ENCODE data around the gene RPL7L1. TPM values are rescaled to one million over a fixed set of nuclear protein-coding genes. Genes with fewer than 3 reads are reported as not detected.
A peak's percentile ranks its signal among the peaks of the same experiment; 100 is the strongest.

RPL7L1 gene
- polyA plus RNA-seq, 4 donors: 23.7 to 90.6 (median 46.5) TPM

GRCh38 chr6:42929821-42930360 lies 50.5 kb downstream of the RPL7L1 start:
- Histone ChIP-seq H3K36me3 (ENCODE audit: control insufficient read depth in 3 of 3, insufficient read depth in 2 of 3, low read depth in 1 of 3, low read length in 3 of 3) (peaks cover 0 to 23% (median 0%) of the 10 kb centered on the region in 3 donors), H3K9me3 (ENCODE audit: control insufficient read depth in 2 of 2, insufficient read depth in 1 of 2, low read depth in 1 of 2, low read length in 1 of 2) (no peaks in the 10 kb centered on the region), H3K27me3 (ENCODE audit: control insufficient read depth in 3 of 3, insufficient read depth in 3 of 3, low read length in 3 of 3) (peaks cover 0 to 3% (median 0%) of the 10 kb centered on the region in 3 donors), H3K4me1 (ENCODE audit: control insufficient read depth in 3 of 3, insufficient read depth in 2 of 3, low read depth in 1 of 3, low read length in 2 of 3) (peaks cover 2 to 19% (median 4%) of the 10 kb centered on the region in 3 donors), H3K27ac (ENCODE audit: low read depth in 1 of 3, low read length in 2 of 3) (peak overlapping the region; percentile 79 to 99 (median 87)), H3K4me3 (ENCODE audit: low read depth in 1 of 3, low read length in 3 of 3) (peak overlapping the region; percentile 69 to 88 (median 77))
- DNase-seq (peak in 1 of 2 donors; percentile 58), FAIRE-seq (no peak)
- WGBS, 3 donors: 0% methylated on average over 16 of the region's 16 CpGs

GRCh38 chr6:42932412-42932811 lies 53.0 kb downstream of the RPL7L1 start:
- no peak for DNase-seq
- peaks cover 2 to 19% (median 4%) of the 10 kb centered on the region in 3 donors for H3K4me1 ChIP-seq (ENCODE audit: control insufficient read depth in 3 of 3, insufficient read depth in 2 of 3, low read depth in 1 of 3, low read length in 2 of 3)
- H3K4me3 ChIP-seq (ENCODE audit: low read depth in 1 of 3, low read length in 3 of 3): no peak overlapping the region
- H3K9me3 ChIP-seq (ENCODE audit: control insufficient read depth in 2 of 2, insufficient read depth in 1 of 2, low read depth in 1 of 2, low read length in 1 of 2): no peaks in the 10 kb centered on the region
- FAIRE-seq: no peak
- H3K27ac ChIP-seq (ENCODE audit: low read depth in 1 of 3, low read length in 2 of 3): no peak overlapping the region
- H3K36me3 ChIP-seq (ENCODE audit: control insufficient read depth in 3 of 3, insufficient read depth in 2 of 3, low read depth in 1 of 3, low read length in 3 of 3): peaks cover 0 to 44% (median 2%) of the 10 kb centered on the region in 3 donors
- 84 to 98% (median 89%) methylated on average over 3 of the region's 3 CpGs for WGBS, 3 donors
- H3K27me3 ChIP-seq (ENCODE audit: control insufficient read depth in 3 of 3, insufficient read depth in 3 of 3, low read length in 3 of 3): no peaks in the 10 kb centered on the region

GRCh38 chr6:42933205-42933604 lies 53.8 kb downstream of the RPL7L1 start:
- Histone ChIP-seq H3K9me3 (ENCODE audit: control insufficient read depth in 2 of 2, insufficient read depth in 1 of 2, low read depth in 1 of 2, low read length in 1 of 2) (no peaks in the 10 kb centered on the region), H3K36me3 (ENCODE audit: control insufficient read depth in 3 of 3, insufficient read depth in 2 of 3, low read depth in 1 of 3, low read length in 3 of 3) (peaks cover 2 to 50% (median 5%) of the 10 kb centered on the region in 3 donors), H3K27ac (ENCODE audit: low read depth in 1 of 3, low read length in 2 of 3) (no peak overlapping the region), H3K4me3 (ENCODE audit: low read depth in 1 of 3, low read length in 3 of 3) (no peak overlapping the region), H3K27me3 (ENCODE audit: control insufficient read depth in 3 of 3, insufficient read depth in 3 of 3, low read length in 3 of 3) (no peaks in the 10 kb centered on the region), H3K4me1 (ENCODE audit: control insufficient read depth in 3 of 3, insufficient read depth in 2 of 3, low read depth in 1 of 3, low read length in 2 of 3) (peaks cover 2 to 18% (median 4%) of the 10 kb centered on the region in 3 donors)
- FAIRE-seq (no peak), DNase-seq (no peak)
- 48 to 55% (median 50%) methylated on average over 3 of the region's 3 CpGs for WGBS, 3 donors

- no peaks in the 10 kb centered on the region for H3K27me3 ChIP-seq (ENCODE audit: control insufficient read depth in 3 of 3, insufficient read depth in 3 of 3, low read length in 3 of 3)
- H3K4me1 ChIP-seq (ENCODE audit: control insufficient read depth in 3 of 3, insufficient read depth in 2 of 3, low read depth in 1 of 3, low read length in 2 of 3): peaks cover 2 to 19% (median 4%) of the 10 kb centered on the region in 3 donors
- no peak for DNase-seq
- H3K27ac ChIP-seq (ENCODE audit: low read depth in 1 of 3, low read length in 2 of 3): no peak overlapping the region
- WGBS, 3 donors: 77 to 92% (median 89%) methylated on average over 7 of the region's 7 CpGs
- H3K4me3 ChIP-seq (ENCODE audit: low read depth in 1 of 3, low read length in 3 of 3): no peak overlapping the region
- FAIRE-seq: no peak
- H3K9me3 ChIP-seq (ENCODE audit: control insufficient read depth in 2 of 2, insufficient read depth in 1 of 2, low read depth in 1 of 2, low read length in 1 of 2): no peaks in the 10 kb centered on the region
- H3K36me3 ChIP-seq (ENCODE audit: control insufficient read depth in 3 of 3, insufficient read depth in 2 of 3, low read depth in 1 of 3, low read length in 3 of 3): peaks cover 2 to 68% (median 5%) of the 10 kb centered on the region in 3 donors
These were observed 55.9 kb downstream of the RPL7L1 start for GRCh38 chr6:42935322-42935721.

- Histone ChIP-seq H3K27ac (ENCODE audit: low read depth in 1 of 3, low read length in 2 of 3) (no peak overlapping the region), H3K4me3 (ENCODE audit: low read depth in 1 of 3, low read length in 3 of 3) (no peak overlapping the region), H3K4me1 (ENCODE audit: control insufficient read depth in 3 of 3, insufficient read depth in 2 of 3, low read depth in 1 of 3, low read length in 2 of 3) (peaks cover 0 to 10% (median 0%) of the 10 kb centered on the region in 3 donors), H3K36me3 (ENCODE audit: control insufficient read depth in 3 of 3, insufficient read depth in 2 of 3, low read depth in 1 of 3, low read length in 3 of 3) (peaks cover 2 to 75% (median 5%) of the 10 kb centered on the region in 3 donors), H3K9me3 (ENCODE audit: control insufficient read depth in 2 of 2, insufficient read depth in 1 of 2, low read depth in 1 of 2, low read length in 1 of 2) (no peaks in the 10 kb centered on the region), H3K27me3 (ENCODE audit: control insufficient read depth in 3 of 3, insufficient read depth in 3 of 3, low read length in 3 of 3) (no peaks in the 10 kb centered on the region)
- FAIRE-seq: no peak
- WGBS, 3 donors: 91 to 97% (median 93%) methylated on average over 11 of the region's 11 CpGs
- DNase-seq: no peak
These were observed 57.0 kb downstream of the RPL7L1 start for GRCh38 chr6:42936398-42936797.

GRCh38 chr6:42937548-42938427 lies 58.4 kb downstream of the RPL7L1 start:
- H3K4me1 ChIP-seq (ENCODE audit: control insufficient read depth in 3 of 3, insufficient read depth in 2 of 3, low read depth in 1 of 3, low read length in 2 of 3): peaks cover 0 to 10% (median 0%) of the 10 kb centered on the region in 3 donors
- 84 to 94% (median 91%) methylated on average over 13 of the region's 13 CpGs for WGBS, 3 donors
- no peak for FAIRE-seq
- H3K4me3 ChIP-seq (ENCODE audit: low read depth in 1 of 3, low read length in 3 of 3): no peak overlapping the region
- no peak for DNase-seq
- peaks cover 2 to 82% (median 5%) of the 10 kb centered on the region in 3 donors for H3K36me3 ChIP-seq (ENCODE audit: control insufficient read depth in 3 of 3, insufficient read depth in 2 of 3, low read depth in 1 of 3, low read length in 3 of 3)
- no peak overlapping the region for H3K27ac ChIP-seq (ENCODE audit: low read depth in 1 of 3, low read length in 2 of 3)
- no peaks in the 10 kb centered on the region for H3K9me3 ChIP-seq (ENCODE audit: control insufficient read depth in 2 of 2, insufficient read depth in 1 of 2, low read depth in 1 of 2, low read length in 1 of 2)
- H3K27me3 ChIP-seq (ENCODE audit: control insufficient read depth in 3 of 3, insufficient read depth in 3 of 3, low read length in 3 of 3): no peaks in the 10 kb centered on the region

- WGBS, 3 donors: 85 to 90% (median 87%) methylated on average over 5 of the region's 5 CpGs
- Histone ChIP-seq H3K9me3 (ENCODE audit: control insufficient read depth in 2 of 2, insufficient read depth in 1 of 2, low read depth in 1 of 2, low read length in 1 of 2) (no peaks in the 10 kb centered on the region), H3K27ac (ENCODE audit: low read depth in 1 of 3, low read length in 2 of 3) (no peak overlapping the region), H3K4me1 (ENCODE audit: control insufficient read depth in 3 of 3, insufficient read depth in 2 of 3, low read depth in 1 of 3, low read length in 2 of 3) (peaks cover 0 to 10% (median 0%) of the 10 kb centered on the region in 3 donors), H3K27me3 (ENCODE audit: control insufficient read depth in 3 of 3, insufficient read depth in 3 of 3, low read length in 3 of 3) (no peaks in the 10 kb centered on the region), H3K36me3 (ENCODE audit: control insufficient read depth in 3 of 3, insufficient read depth in 2 of 3, low read depth in 1 of 3, low read length in 3 of 3) (peaks cover 2 to 83% (median 5%) of the 10 kb centered on the region in 3 donors), H3K4me3 (ENCODE audit: low read depth in 1 of 3, low read length in 3 of 3) (no peak overlapping the region)
- DNase-seq (no peak), FAIRE-seq (no peak)
These were observed 59.0 kb downstream of the RPL7L1 start for GRCh38 chr6:42938428-42938796.

- Histone ChIP-seq H3K36me3 (ENCODE audit: control insufficient read depth in 3 of 3, insufficient read depth in 2 of 3, low read depth in 1 of 3, low read length in 3 of 3) (peaks cover 2 to 86% (median 7%) of the 10 kb centered on the region in 3 donors), H3K27me3 (ENCODE audit: control insufficient read depth in 3 of 3, insufficient read depth in 3 of 3, low read length in 3 of 3) (no peaks in the 10 kb centered on the region), H3K4me3 (ENCODE audit: low read depth in 1 of 3, low read length in 3 of 3) (no peak overlapping the region), H3K9me3 (ENCODE audit: control insufficient read depth in 2 of 2, insufficient read depth in 1 of 2, low read depth in 1 of 2, low read length in 1 of 2) (no peaks in the 10 kb centered on the region), H3K27ac (ENCODE audit: low read depth in 1 of 3, low read length in 2 of 3) (peak overlapping the region in 1 of 3 donors; percentile 29), H3K4me1 (ENCODE audit: control insufficient read depth in 3 of 3, insufficient read depth in 2 of 3, low read depth in 1 of 3, low read length in 2 of 3) (peaks cover 0 to 10% (median 0%) of the 10 kb centered on the region in 3 donors)
- DNase-seq (peak in 1 of 2 donors; percentile 49), FAIRE-seq (no peak)
- WGBS, 3 donors: 69 to 80% (median 72%) methylated on average over 9 of the region's 9 CpGs
These were observed 59.8 kb downstream of the RPL7L1 start for GRCh38 chr6:42938987-42939809.

Measured in small intestine (tissue), 7 donors.